ENCODE measurements around the gene RP9. TPM values are rescaled to one million over a fixed set of nuclear protein-coding genes. Genes with fewer than 3 reads are reported as not detected.
A peak's percentile ranks its signal among the peaks of the same experiment; 100 is the strongest.

The RP9 gene, protein sequence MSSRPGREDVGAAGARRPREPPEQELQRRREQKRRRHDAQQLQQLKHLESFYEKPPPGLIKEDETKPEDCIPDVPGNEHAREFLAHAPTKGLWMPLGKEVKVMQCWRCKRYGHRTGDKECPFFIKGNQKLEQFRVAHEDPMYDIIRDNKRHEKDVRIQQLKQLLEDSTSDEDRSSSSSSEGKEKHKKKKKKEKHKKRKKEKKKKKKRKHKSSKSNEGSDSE
- total RNA-seq (27.4 and 28.4 TPM in 2 replicates), polyA plus RNA-seq (35.3 and 43.2 TPM in 2 replicates)

DNA sequence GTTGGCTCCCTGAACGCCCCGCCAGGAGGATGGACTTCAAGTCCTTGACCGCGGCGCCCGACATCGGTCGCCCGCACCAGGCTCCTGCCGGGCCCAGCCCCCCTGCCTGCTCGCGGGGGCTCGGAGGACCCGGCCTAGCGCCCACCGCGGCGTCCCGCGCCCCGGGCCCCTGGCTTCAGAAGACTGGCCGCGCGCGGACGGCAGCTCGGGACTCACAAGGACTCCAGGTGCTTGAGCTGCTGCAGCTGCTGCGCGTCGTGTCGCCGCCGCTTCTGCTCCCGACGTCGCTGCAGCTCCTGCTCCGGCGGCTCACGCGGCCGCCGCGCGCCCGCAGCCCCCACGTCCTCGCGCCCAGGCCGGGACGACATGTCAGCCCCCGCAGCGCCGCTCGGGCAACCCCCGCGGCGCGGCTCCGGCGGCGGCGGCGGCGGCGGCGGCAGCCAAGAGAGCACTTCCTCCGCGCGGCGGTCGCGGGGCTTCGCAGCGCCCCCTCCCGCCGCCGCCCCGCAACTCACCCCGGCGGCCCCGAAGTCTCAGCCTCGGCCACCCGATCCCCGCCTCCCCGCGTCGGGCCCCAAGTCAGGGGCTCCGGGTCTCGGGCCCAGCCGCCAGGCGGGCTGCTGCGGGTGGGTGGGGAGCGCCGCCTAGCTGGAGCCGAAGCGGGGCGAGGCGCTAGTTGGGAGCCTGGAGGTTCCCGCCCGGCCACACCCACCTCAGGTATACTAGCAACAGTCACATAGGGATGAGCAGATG lies at the start of gene RP9:
Gene RP9 (minus strand): TSS at position 400 of the 753 bp plus-strand sequence. CDS start 32 bp downstream, at position 368.
- peak; percentile 70 to 92 for DNase-seq (ENCODE audit: low read depth in 1 of 2, low spot score in 1 of 2)
- no peaks in the 10 kb centered on the region for H3K27me3 ChIP-seq
- peak within 1 kb of the TSS; percentile 90 for H3K27ac ChIP-seq
- peaks cover 12% of the 10 kb centered on the region for H3K4me1 ChIP-seq (ENCODE audit: low read depth)
- H3K36me3 ChIP-seq = no peaks in the 10 kb centered on the region
- no peaks in the 10 kb centered on the region for H3K9me3 ChIP-seq (ENCODE audit: low read depth)
- H3K4me3 ChIP-seq = peak within 1 kb of the TSS; percentile 99
- TF ChIP-seq, protein P1, sequence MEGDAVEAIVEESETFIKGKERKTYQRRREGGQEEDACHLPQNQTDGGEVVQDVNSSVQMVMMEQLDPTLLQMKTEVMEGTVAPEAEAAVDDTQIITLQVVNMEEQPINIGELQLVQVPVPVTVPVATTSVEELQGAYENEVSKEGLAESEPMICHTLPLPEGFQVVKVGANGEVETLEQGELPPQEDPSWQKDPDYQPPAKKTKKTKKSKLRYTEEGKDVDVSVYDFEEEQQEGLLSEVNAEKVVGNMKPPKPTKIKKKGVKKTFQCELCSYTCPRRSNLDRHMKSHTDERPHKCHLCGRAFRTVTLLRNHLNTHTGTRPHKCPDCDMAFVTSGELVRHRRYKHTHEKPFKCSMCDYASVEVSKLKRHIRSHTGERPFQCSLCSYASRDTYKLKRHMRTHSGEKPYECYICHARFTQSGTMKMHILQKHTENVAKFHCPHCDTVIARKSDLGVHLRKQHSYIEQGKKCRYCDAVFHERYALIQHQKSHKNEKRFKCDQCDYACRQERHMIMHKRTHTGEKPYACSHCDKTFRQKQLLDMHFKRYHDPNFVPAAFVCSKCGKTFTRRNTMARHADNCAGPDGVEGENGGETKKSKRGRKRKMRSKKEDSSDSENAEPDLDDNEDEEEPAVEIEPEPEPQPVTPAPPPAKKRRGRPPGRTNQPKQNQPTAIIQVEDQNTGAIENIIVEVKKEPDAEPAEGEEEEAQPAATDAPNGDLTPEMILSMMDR (IDR thresholded peaks at IDR 0.05; ENCODE audit: low read depth, low read length) = peak; percentile 40

GRCh38 chr7:33157781-33158180 lies 48.6 kb upstream of the RP9 start:
- Histone ChIP-seq H3K4me3 (no peak overlapping the region), H3K9me3 (ENCODE audit: low read depth) (no peaks in the 10 kb centered on the region), H3K27me3 (no peaks in the 10 kb centered on the region), H3K27ac (peak overlapping the region; percentile 45), H3K4me1 (ENCODE audit: low read depth) (peaks cover 5% of the 10 kb centered on the region), H3K36me3 (no peaks in the 10 kb centered on the region)
- TF ChIP-seq, protein P1 (IDR thresholded peaks at IDR 0.05; ENCODE audit: low read depth, low read length) = no peak
- no peak for DNase-seq (ENCODE audit: low read depth in 1 of 2, low spot score in 1 of 2)

GRCh38 chr7:33157311-33157710 lies 48.1 kb upstream of the RP9 start:
- TF ChIP-seq, protein P1 (IDR thresholded peaks at IDR 0.05; ENCODE audit: low read depth, low read length) = no peak
- Histone ChIP-seq H3K27ac (peak overlapping the region; percentile 45), H3K36me3 (no peaks in the 10 kb centered on the region), H3K4me1 (ENCODE audit: low read depth) (peaks cover 5% of the 10 kb centered on the region), H3K27me3 (no peaks in the 10 kb centered on the region), H3K9me3 (ENCODE audit: low read depth) (no peaks in the 10 kb centered on the region), H3K4me3 (no peak overlapping the region)
- peak in 1 of 2 donors; percentile 25 for DNase-seq (ENCODE audit: low read depth in 1 of 2, low spot score in 1 of 2)

GRCh38 chr7:33156441-33156840 lies 47.2 kb upstream of the RP9 start:
- no peaks in the 10 kb centered on the region for H3K9me3 ChIP-seq (ENCODE audit: low read depth)
- H3K27ac ChIP-seq = no peak overlapping the region
- TF ChIP-seq, protein P1 (IDR thresholded peaks at IDR 0.05; ENCODE audit: low read depth, low read length) = no peak
- H3K27me3 ChIP-seq = no peaks in the 10 kb centered on the region
- H3K36me3 ChIP-seq = no peaks in the 10 kb centered on the region
- DNase-seq (ENCODE audit: low read depth in 1 of 2, low spot score in 1 of 2) = no peak
- H3K4me1 ChIP-seq (ENCODE audit: low read depth) = peaks cover 5% of the 10 kb centered on the region
- H3K4me3 ChIP-seq = no peak overlapping the region

DNA sequence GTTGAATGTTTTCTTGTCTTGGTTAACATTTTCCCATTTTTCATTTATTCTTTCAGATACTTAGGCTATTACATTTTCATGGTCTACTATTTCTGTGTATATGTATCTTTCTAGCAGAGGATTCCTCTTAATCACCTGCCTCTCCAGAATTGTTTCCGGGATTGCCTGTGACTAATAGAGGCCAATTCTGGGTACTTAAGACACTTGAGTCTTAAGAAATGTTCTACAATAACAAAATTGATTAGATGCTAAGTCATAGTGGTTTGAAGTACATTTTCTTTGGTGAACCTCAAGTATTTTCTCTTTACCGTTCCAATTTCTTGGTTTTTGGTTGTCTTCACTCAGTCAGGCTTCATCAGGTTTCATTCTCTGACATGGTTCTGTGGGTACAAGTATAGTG lies 46.6 kb upstream of the RP9 start:
- no peak overlapping the region for H3K4me3 ChIP-seq
- no peak for DNase-seq (ENCODE audit: low read depth in 1 of 2, low spot score in 1 of 2)
- H3K27me3 ChIP-seq = no peaks in the 10 kb centered on the region
- H3K27ac ChIP-seq = no peak overlapping the region
- H3K36me3 ChIP-seq = no peaks in the 10 kb centered on the region
- peaks cover 5% of the 10 kb centered on the region for H3K4me1 ChIP-seq (ENCODE audit: low read depth)
- no peaks in the 10 kb centered on the region for H3K9me3 ChIP-seq (ENCODE audit: low read depth)
- TF ChIP-seq, protein P1 (IDR thresholded peaks at IDR 0.05; ENCODE audit: low read depth, low read length) = no peak

All from cardiac muscle cell (in vitro differentiated cells and primary cell).